HG03066 (cell line): ENCODE measurements around the gene IL13RA1.
"Not testable (repeated sequence)": the region's sequence is repeated elsewhere in the genome, so short reads cannot be mapped to it uniquely, and the experiment has no call there.

Experiments
- ATAC-seq: cut with Tn5 transposase; IDR thresholded peaks from one replicate; pipeline ENCODE4 v1.9.1; 2021; ENCODE audit warnings: low read depth; ENCODE audit not compliant: unreplicated experiment

IL13RA1 gene

DNA sequence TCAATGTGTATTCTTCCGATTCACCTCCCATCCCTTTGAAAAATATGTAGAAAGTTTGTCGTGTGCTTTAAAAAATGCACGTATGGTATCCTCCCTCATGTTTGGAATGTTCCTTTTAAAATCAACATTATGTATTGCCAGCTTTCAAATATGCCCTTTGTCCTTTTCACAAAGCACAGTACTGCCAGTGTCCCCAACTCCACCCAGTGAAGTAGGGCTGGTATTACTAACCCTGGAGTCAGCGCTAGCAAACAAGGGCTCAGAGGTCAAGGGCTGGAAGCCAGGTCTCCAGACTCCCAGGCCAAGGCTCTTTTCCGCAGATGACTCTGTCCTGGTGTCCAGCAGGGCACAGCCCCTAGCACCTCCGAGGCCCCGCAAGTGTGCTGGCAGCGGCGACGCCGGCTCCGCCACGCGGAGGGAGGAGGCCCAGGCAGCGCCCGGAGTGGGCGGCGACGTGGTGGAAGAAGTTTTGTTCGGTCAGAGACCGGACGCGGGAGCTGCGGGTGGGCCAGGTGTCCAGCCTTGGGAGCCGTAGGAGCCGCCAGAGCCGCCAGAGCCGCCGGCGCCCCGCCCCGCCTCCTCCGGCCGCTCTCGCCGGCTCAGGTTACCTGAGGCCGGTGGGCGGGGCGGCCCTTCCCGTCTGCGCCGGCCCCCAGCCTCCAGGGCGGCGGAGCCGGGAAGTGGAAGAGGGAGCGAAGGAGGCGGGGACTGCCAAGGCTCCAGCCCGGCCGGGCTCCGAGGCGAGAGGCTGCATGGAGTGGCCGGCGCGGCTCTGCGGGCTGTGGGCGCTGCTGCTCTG is at the start of gene IL13RA1:
TSS of gene IL13RA1 (plus strand) at position 720 of the 799 bp plus-strand sequence. CDS start at position 753, 33 bp downstream.
- ATAC-seq, result peak; percentile 74

DNA sequence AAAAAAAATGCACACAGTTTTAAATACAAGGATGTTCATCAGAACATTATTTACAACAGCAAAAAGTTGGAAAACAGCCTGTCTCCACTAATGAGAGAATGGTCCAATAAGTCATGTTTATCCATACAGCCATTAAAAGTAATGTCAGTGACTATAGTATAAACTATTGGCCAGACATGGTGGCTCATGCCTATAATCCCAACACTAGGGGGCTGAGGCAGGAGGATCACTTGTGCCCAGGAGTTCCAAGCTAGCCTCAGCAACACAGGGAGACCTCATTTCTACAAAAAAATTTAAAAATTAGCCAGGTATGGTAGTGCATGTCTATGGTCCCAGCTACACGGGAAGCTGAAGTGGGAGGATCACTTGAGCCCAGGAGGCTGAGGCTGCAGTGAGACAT is 48.1 kb upstream of the IL13RA1 start:
- ATAC-seq, result no peak

DNA sequence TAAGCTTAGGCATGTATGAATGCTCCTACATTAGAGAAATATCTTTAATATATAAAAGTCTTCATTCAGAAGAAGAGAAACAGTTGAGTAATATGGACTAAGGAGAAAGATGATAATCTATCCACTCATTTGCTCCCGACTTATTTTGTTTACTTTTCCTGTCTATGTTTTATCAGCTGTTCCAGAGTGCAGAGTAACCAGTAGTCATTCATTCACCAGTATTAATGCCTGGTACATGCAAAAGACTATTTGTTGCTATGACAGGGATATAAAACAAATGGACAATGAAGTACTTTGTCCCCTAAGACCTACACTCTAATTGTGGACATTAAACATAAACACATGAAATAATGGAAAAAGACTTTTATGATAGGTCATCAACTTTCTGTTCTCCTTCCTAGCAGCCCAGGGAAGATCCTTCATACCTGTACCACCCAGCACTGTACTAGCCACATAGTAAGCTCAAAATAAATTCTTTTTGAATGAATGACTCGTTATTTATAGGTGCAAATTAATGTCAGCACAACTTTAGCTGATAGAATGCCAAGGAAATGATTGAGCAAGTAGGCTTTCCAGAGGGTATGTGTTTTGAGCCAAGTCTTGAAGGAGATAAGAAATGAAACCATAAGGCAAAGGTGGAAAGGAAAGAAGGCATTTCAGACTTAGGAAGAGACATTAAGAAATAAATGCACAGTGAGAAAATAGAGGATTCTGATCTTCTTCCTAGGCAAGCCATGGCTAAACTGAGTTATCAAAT is 45.0 kb upstream of the IL13RA1 start:
- ATAC-seq, result no peak

DNA sequence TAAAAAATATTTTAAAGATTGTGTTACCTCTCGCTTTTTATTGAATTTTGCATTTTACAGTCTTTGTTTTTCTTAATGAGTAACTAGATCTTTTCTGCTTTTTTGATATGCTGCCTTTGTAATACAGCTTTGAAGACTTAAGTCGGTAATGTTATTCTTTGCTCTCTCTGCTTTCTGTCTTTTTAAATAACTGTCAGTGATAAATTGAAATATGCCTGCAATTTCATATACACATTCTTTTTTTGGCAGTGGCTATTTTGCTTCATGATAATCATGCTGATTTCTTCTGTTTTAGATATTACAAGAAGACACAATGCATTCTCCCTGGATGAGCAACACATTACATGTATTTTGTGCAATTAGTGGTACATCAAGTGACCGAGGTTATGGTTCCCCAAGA is 42.0 kb upstream of the IL13RA1 start:
- no peak for ATAC-seq

DNA sequence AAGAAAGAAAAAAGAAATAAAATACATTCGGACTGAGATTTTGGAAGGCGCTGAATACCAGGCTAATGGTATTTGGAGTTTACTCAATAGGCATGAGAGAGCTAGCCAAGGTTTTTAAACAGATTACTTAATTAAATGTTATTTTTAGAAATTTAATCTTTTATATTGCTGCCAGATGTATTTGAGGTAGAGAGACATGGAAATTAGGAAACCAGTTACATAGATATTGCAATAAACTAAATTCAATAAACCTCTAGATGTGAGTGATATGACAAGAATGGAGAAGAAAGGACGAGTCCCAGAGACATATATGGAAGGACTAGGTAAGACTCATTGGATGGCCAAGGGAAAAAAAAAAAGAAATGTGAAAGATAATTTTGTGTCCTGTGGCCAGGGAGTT is 38.5 kb upstream of the IL13RA1 start:
- ATAC-seq, result no peak

DNA sequence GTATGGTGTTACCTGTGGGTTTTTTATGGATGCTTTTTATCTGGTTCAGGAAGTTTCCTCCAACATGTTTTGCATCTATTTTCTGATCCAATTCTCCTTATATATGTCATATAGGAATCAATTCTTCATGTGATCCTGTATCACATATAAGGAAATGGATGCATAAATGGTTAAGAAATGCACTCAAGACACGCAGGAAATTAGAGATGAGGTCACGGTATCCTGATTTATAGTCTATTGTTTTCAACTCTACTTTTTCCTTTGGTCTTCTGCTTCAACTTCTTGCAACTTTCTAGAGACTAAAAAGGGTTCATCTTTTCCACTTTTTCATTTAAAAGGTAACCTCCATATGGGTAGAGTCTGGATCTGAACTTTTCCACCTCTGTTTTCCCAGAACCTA is 33.6 kb upstream of the IL13RA1 start:
- no peak for ATAC-seq

DNA sequence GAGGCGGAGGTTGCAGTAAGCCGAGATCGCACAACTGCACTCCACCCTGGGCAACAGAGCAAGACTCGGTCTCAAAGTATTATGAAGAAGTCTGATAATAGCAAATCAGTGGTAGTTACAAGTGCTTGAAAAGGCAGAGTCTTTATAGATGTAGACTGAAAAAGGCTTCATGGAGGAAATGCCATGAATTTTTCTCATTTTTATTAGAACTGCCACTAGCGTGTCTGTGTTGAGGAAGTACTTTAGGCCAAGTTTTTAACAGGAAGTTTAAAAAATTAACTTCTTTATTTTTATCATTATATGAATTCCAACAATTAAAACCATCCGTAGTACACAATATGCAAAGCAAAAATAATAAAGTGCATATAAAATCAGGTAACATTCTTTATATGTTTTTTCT is 32.8 kb upstream of the IL13RA1 start:
- no peak for ATAC-seq

DNA sequence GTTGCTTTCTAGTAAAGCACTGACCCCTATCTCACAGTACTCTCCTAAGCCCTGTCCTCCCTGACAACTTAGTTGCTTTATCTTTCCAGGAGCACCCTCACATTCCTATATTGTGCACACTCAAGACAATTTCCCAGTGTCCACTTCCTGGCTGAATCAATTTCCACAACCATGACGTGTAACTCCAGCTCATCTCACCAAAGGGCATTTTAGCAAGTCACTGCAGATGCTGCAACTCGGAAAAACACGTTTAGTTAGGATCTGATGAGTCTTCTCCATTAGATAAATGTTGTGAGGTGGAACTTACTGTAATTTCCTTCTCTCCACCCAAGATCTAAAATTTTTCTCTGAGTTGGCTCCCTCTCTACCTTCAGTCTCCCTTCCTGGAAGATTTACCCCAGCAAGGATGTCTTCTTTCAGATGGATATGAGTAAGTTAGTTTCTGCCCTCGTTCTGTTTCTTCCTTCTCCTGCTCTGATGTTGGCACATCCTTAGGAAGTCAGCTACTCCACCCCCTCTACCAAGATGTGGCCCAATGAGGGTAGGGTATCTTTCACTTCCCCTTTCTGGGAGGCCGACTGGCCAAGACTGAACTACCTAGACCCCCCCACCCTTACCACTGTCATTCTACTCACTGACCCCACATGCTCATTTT is 28.8 kb upstream of the IL13RA1 start:
- no peak for ATAC-seq

DNA sequence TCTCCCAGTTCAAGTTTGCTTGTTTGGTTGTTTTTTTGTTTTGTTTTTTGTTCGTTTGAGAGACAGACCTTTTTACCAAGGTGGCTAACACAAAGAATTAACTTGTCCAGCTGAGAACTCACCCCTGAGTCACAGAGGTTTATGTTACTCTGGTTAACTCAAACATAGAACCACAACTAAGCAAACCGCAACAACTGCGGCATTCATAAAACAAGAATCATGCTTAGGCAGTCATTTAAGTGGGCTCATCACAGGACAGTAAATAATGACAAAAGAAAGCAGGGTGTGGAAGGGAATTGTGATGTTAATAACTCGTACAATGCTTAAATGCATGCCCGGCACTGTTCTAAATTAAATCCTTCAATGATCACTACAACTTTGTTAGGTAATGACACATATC is 24.7 kb upstream of the IL13RA1 start:
- ATAC-seq, result no peak

DNA sequence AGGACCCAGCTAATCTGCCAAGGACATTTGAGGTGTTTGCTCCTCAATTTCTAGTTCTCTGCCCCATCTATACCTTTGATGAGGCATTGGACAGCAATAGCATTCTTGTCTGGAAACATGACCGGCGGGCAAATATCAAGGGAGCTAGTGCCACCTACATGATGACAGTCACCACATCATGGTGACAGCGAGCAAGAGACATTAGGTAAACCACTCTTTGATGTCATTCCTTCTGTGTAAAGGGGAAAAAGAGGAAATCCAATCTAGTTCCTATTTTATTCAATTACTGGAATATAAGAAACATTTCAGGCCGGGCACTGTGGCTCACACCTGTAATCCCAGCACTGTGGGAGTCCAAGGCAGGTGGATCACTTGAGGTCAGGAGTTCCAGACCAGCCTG is 20.7 kb upstream of the IL13RA1 start:
- no peak for ATAC-seq

DNA sequence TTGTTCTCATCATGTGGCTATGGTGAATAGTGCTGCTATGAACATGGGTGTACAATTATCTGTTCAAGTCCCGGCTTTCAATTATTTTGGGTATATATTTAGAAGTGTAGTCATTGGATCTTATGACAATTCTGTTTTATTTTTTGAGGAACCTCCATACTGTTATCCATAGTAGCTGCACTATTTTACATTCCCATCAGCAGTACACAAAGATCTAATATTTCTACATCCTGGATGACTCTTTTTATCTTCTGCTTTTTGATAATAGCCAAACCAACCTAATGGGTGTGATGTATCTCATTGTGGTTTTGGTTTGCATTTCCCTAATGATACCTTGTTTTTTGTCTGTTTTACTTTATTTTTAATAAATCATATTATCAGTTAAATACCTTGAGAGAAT is 12.9 kb upstream of the IL13RA1 start:
- ATAC-seq, result no peak

DNA sequence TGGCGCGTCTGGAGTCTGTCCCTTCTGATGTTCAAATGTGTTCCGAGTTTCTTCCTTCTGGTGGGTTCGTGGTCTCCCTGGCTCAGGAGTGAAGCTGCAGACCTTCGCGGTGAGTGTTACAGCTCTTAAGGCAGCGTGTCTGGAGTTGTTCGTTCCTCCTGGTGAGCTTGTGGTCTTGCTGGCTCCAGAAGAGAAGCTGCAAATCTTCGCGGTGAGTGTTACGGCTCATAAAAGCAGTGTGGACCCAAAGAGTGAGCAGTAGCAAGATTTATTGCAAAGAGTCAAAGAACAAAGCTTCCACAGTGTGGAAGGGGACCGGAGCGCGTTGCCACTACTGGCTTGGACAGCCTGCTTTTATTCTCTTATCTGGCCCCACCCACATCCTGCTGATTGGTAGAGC is 11.5 kb upstream of the IL13RA1 start:
- ATAC-seq, result not testable (repeated sequence)

DNA sequence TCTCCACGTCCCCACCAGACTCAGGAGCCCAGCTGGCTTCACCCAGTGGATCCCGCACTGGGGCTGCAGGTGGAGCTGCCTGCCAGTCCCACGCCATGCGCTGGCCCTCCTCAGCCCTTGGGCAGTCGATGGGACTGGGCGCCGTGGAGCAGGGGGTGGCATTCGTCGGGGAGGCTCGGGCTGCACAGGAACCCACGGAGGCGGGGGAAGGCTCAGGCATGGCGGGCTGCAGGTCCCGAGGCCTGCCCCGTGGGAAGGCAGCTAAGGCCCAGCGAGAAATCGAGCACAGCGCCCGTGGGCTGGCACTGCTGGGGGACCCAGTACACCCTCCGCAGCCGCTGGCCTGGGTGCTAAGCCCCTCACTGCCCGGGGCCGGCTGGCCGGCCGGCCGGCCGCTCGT is 10.6 kb upstream of the IL13RA1 start:
- not testable (repeated sequence) for ATAC-seq

DNA sequence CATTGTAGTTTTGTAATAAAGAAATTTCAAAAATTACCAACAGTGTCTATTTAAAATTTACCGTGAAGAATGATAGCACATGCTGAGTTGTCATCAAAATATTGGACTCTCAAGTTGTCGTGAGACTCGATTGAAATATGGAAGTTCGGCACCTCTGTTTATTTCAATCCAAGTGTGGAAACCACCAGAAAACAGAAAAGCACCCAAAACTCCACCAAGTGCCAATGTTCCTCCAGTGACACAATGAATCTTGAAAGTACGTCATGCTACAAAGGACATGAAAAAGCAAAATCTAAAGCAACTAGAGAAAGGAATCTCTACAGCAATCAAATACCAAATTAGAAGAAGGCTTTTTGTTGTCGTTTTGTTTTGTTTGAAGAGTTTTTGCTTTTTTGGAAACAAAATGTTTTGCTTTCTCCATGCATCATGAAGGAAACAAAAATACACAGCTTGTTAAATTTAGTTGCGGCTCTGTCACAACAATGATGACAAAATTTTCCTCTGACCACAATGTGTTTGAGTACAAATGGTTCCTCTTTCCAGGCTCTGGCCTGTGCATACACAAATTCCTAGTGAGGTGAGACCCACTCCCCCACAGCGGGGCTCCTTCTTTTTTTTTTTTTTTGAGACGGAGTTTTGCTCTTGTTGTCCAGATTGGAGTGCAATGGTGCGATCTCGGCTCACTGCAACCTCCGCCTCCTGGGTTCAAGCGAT is 9.6 kb upstream of the IL13RA1 start:
- no peak for ATAC-seq

DNA sequence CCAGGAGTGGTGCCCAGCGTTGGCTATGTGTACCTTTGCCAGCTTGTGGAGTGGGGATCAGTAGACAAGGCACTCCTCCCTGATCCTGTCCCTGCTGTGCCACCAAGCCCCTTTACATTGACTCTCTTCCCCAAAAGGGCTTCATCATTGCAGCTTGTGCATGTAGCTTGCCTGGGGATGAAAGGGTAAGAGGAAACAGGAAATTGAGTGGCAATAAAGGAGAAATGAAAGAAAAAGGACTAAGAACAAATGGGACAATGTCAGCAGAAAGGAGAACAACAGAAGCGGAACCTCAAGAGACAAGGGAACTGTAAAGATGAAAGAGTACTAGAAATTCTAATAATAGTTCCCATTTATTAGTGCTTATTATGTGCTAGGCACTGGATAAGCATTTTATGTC is 8.7 kb upstream of the IL13RA1 start:
- ATAC-seq, result no peak

DNA sequence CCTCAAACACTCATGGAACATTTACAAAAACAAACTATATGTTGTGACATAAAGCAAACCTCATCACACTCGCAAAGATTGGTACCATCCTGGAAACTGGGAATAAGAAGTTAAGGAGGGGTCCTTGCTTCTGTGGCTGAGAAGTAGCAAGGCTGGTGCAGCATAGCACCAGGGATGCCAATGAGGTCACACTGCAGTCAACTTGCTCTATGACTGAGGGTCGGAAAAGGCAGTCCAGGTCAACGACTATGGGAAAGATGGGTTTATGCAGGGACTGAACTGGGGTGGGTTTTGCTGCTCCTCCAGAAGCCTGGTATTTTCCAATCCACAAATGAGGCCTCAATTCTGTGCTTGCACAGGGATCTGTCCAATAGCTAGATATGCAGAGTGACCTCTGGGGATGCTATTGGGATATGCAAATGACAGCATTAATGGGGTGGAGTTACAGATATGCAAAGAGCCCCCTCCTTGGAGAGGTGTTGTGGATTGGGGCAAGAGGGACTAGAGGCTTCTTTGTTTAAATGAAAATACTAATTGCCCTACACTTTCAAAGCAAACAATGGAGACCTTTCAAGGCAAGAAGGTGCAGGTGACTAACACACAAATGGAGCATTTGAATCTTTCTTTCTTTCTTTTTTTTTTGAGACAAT is 7.2 kb upstream of the IL13RA1 start:
- no peak for ATAC-seq

DNA sequence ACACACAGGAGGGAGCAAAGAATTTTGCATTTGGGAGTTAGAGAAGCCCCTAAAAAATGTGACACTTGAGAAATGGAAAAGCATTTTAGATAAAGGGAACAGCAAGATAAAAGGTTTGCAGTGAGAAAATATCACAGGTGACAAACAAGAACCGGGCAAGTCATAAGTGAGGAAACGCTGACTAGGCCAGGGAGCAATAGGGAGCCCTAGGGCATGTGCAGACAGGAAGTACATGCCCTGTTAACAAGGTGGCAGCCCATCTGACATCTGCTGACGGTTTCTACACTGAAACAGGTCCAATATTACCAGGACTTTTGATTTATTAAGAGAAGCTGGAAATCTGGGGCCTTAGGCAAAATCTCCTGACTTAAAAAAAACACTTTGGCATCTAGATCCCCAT is 4.0 kb upstream of the IL13RA1 start:
- no peak for ATAC-seq

DNA sequence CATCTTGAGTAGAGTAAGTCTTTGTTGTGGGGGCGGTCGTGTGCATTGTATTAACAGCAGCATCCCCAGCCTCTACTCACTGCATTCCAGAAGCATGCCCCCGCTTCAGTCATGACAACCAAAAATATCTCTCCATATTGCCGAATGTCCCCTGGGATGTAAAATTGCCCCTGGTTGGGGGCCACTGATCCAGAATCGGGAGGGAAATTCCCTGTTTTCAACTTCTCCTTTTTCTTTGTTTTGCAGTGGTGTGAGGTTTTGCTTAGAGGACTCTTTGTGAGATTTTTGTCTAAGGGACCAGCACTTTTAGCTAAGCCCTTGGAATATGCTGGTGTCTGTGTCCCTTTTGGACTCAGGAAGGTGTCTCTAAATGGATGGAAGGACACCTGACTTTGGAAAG is 3.0 kb upstream of the IL13RA1 start:
- no peak for ATAC-seq

DNA sequence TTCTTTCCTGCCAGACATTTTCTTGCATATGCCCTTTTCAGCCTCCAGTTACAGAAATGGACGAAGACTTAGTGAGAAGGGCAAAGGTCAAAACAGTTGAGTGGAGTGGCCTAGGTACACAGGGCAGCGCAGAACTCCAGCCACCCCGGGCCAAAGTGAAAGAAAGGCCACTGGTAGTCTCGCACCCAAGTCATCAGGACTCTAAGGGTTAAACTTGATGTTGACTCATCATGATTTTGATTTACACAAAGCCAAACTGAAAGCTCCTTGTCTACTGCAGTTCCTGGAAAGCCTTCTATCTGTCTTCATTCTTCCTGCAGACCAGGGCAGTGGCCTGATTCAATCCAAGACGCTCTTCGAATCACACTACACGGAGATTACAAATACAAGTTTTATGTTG is 2.6 kb upstream of the IL13RA1 start:
- ATAC-seq, result no peak

DNA sequence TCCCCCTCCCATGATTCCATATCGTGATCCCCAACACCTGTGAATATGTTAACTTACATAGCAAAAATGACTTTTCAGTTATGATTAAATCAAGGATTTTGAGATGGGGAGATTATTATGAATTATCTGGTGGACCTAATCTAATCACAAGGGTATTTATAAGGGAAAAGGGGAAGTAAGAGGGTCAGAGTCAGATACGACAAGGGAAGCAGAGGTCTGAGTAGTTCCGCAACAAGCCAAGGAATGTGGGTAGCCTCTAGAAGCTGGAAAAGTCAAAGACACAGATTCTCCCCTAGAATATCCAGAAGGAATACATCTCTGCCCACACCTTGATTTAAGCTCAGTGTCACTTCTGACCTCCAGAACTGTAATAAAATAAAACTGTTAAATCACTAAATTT is 1.0 kb upstream of the IL13RA1 start:
- no peak for ATAC-seq
